B cell (primary cell): ENCODE data around the gene PSMD12. TPM values are rescaled to one million over a fixed set of nuclear protein-coding genes. Genes with fewer than 3 reads are reported as not detected.

Source experiments
- ATAC-seq: fragments of 200-7000 bp; cut with Tn5 transposase; one replicate; pipeline ENCODE4 v1.10.0; 2021; ENCODE audit warnings: low read depth, mild to moderate bottlenecking, moderate number of reproducible peaks, moderate library complexity
- CTCF ChIA-PET: fragments of 350-600 bp; sonication (Branson Sonifier 250); formaldehyde crosslinking; loops from one replicate; lab custom pipeline; 2021; ENCODE audit warnings: antibody characterized with exemption, inconsistent platforms; lab: Charles Lee
- POLR2A ChIA-PET: fragments of 350-600 bp; sonication (Branson Sonifier 250); formaldehyde crosslinking; loops from one replicate; lab custom pipeline; 2021; ENCODE audit warnings: antibody characterized with exemption; lab: Charles Lee
- DNase-seq: peaks from one replicate; pipeline ENCODE4 v3.0.0; 2013
- H2AFZ ChIP-seq: 2 replicates; pipeline ENCODE4 v1.6.1; 2012; ENCODE audit warnings: mild to moderate bottlenecking, low read depth, low read length; ENCODE audit not compliant: insufficient read depth, poor library complexity, severe bottlenecking
- H3K27ac ChIP-seq, 2 donors: 1 replicate in 1 of 2; 2 replicates in 1 of 2; pipeline ENCODE4 v1.5.1; 2012 to 2013; ENCODE audit warnings: low read length in 2 of 2, mild to moderate bottlenecking in 2 of 2, moderate library complexity in 1 of 2
- H3K27me3 ChIP-seq, 4 experiments: fragments of 200-600 bp in 1 of 4; sonication (generic) in 1 of 4; replicated peaks in 1 of 4; 1 replicate in 2 of 4; 2 replicates in 2 of 4; pipeline versions ENCODE4 v1.6.1 to v1.7.0; 2013 to 2016; ENCODE audit warnings: low read length in 3 of 4, mild to moderate bottlenecking in 2 of 4, mixed read lengths in 1 of 4, moderate library complexity in 1 of 4; ENCODE audit not compliant: insufficient read depth in 4 of 4, control insufficient read depth in 3 of 4; ENCODE audit errors: control extremely low read depth in 1 of 4
- H3K36me3 ChIP-seq, 2 experiments: replicated peaks in 1 of 2; 1 replicate in 1 of 2; 2 replicates in 1 of 2; pipeline versions ENCODE4 v1.6.1 to v1.7.1; 2013; ENCODE audit warnings: low read length in 1 of 2; ENCODE audit not compliant: insufficient read depth in 2 of 2, control insufficient read depth in 1 of 2; ENCODE audit errors: control extremely low read depth in 1 of 2, extremely low read depth in 1 of 2
- H3K4me1 ChIP-seq, 2 donors: fragments of 200-600 bp in 1 of 2; sonication (generic) in 1 of 2; 1 replicate in 1 of 2; 2 replicates in 1 of 2; pipeline versions ENCODE4 v1.5.1 to v1.6.1; 2013 to 2017; ENCODE audit warnings: low read length in 2 of 2; ENCODE audit not compliant: control insufficient read depth in 2 of 2, insufficient read depth in 2 of 2
- H3K4me2 ChIP-seq: replicated peaks from 2 replicates; pipeline ENCODE3; 2012; ENCODE audit warnings: mild to moderate bottlenecking, low read depth, low read length; ENCODE audit not compliant: poor library complexity, severe bottlenecking
- H3K4me3 ChIP-seq, 5 experiments: fragments of 200-600 bp in 1 of 5; sonication (generic) in 1 of 5; 1 replicate in 3 of 5; 2 replicates in 2 of 5; pipeline versions ENCODE4 v1.5.1 to v1.7.0; 2011 to 2016; ENCODE audit warnings: low read length in 4 of 5, mild to moderate bottlenecking in 4 of 5, low read depth in 2 of 5, control low read depth in 1 of 5, moderate library complexity in 1 of 5; ENCODE audit not compliant: insufficient read depth in 1 of 5; ENCODE audit errors: control extremely low read depth in 1 of 5, extremely low read depth in 1 of 5
- H3K79me2 ChIP-seq: fragments of 200-600 bp; sonication (generic); one replicate; pipeline ENCODE4 v1.6.0; 2016; ENCODE audit warnings: low read length; ENCODE audit not compliant: control insufficient read depth, insufficient read depth
- H3K9ac ChIP-seq: fragments of 200-600 bp; sonication (generic); 2 replicates; pipeline ENCODE4 v1.6.1; 2017; ENCODE audit warnings: mild to moderate bottlenecking, low read length, moderate library complexity
- H3K9me3 ChIP-seq, 3 donors: one replicate each; pipeline versions ENCODE4 v1.6.1 to v1.7.1; 2013; ENCODE audit warnings: low read length in 2 of 3; ENCODE audit not compliant: control insufficient read depth in 2 of 3, insufficient read depth in 1 of 3; ENCODE audit errors: control extremely low read depth in 1 of 3
- H4K20me1 ChIP-seq: 2 replicates; pipeline ENCODE4 v1.6.0; 2012; ENCODE audit warnings: mild to moderate bottlenecking, low read length; ENCODE audit not compliant: insufficient read depth, control insufficient read depth, poor library complexity, severe bottlenecking
- H3K27ac Mint-ChIP-seq: one replicate; pipeline ENCODE4 v1.8.0; 2021; ENCODE audit warnings: mixed read lengths
- H3K27me3 Mint-ChIP-seq: one replicate; pipeline ENCODE4 v1.8.0; 2021; ENCODE audit warnings: mixed read lengths
- H3K4me1 Mint-ChIP-seq: one replicate; pipeline ENCODE4 v1.8.0; 2021; ENCODE audit warnings: mixed read lengths
- H3K4me3 Mint-ChIP-seq: one replicate; pipeline ENCODE4 v1.8.0; 2021; ENCODE audit warnings: mixed read lengths
- H3K9me3 Mint-ChIP-seq: one replicate; pipeline ENCODE4 v1.8.0; 2022; ENCODE audit warnings: mixed read lengths; ENCODE audit not compliant: insufficient read depth
- CTCF ChIP-seq: fragments of 200-600 bp; IDR thresholded peaks from one replicate; pipeline ENCODE4 v1.8.0; 2022; ENCODE audit warnings: antibody characterized with exemption, mild to moderate bottlenecking
- EZH2 ChIP-seq: IDR thresholded peaks from 2 replicates; pipeline ENCODE4 v1.6.1; 2012; ENCODE audit warnings: borderline replicate concordance, low read depth, mild to moderate bottlenecking, moderate library complexity, low read length; ENCODE audit not compliant: insufficient read depth, poor library complexity, severe bottlenecking
- WGBS: methylation state at CpG from one replicate; pipeline ENCODE4 v1.1.5; 2013; ENCODE audit warnings: missing lambda C conversion rate; ENCODE audit not compliant: insufficient coverage; 5-methylcytosine and 5-hydroxymethylcytosine counted together
- intact Hi-C: fragments of 100-400 bp; cut with micrococcal nuclease; formaldehyde crosslinking; loops from one replicate; pipeline ENCODE4 v1.10.0; 2022
- polyA plus RNA-seq: library from polyadenylated mRNA; depleted of rRNA; stranded (reverse); fragments of >200 nt; gene quantifications from 2 replicates; pipeline ENCODE4 v1.2.3, GENCODE V29; 2012
- total RNA-seq, 2 donors: library from RNA; stranded (reverse); fragments of 120-200 nt in 1 of 2; gene quantifications; 1 replicate in 1 of 2; 2 replicates in 1 of 2; pipeline versions ENCODE4 v1.2.3 to v1.2.4, GENCODE V29; 2013 to 2022

PSMD12 gene
- total and polyA plus RNA-seq, 2 donors (not counting 1 experiment from before 2014, with no cell fraction given), result 6.4 to 36.7 TPM

GRCh38 chr17:67360880-67361279 lies 5.5 kb downstream of the PSMD12 start:
- intact Hi-C loops, result no loop called here
- H3K27ac ChIP-seq, result no peak overlapping the region
- Mint-ChIP-seq H3K27me3 (no peaks in the 10 kb centered on the region), H3K4me3 (no peak overlapping the region), H3K27ac (no peak overlapping the region), H3K9me3 (no peaks in the 10 kb centered on the region), H3K4me1 (peaks cover 54% of the 10 kb centered on the region)
- H3K4me2 ChIP-seq, result no peak overlapping the region
- no peak for DNase-seq
- no peaks in the 10 kb centered on the region for H3K27me3 ChIP-seq
- peaks cover 7 to 35% of the 10 kb centered on the region in 2 experiments for H3K36me3 ChIP-seq
- WGBS, result no CpG with 5 or more reads among the region's 1 CpG
- H3K4me1 ChIP-seq, result peaks cover 15 to 31% of the 10 kb centered on the region in 2 donors
- H3K9me3 ChIP-seq, result no peaks in the 10 kb centered on the region
- no peak overlapping the region for H3K4me3 ChIP-seq
- POLR2A ChIA-PET, result no interaction called here
- H3K9ac ChIP-seq, result no peak overlapping the region
- H3K79me2 ChIP-seq, result peaks cover 97% of the 10 kb centered on the region
- no peak overlapping the region for H2AFZ ChIP-seq
- TF ChIP-seq CTCF (no peak), EZH2 (no peak)
- peaks cover 45% of the 10 kb centered on the region for H4K20me1 ChIP-seq
- CTCF ChIA-PET, result interaction anchor here (0.7 kb wide), 1 partner anchor 79 kb away, joined by 3 read pairs; no protein-coding TSS in a partner anchor
- no peak for ATAC-seq

GRCh38 chr17:67359960-67360791 lies 6.2 kb downstream of the PSMD12 start:
- H3K36me3 ChIP-seq, result peaks cover 7 to 38% of the 10 kb centered on the region in 2 experiments
- WGBS, result 65% methylated on average over 5 of the region's 8 CpGs
- Mint-ChIP-seq H3K9me3 (no peaks in the 10 kb centered on the region), H3K4me3 (no peak overlapping the region), H3K27me3 (no peaks in the 10 kb centered on the region), H3K4me1 (peaks cover 47% of the 10 kb centered on the region), H3K27ac (peak overlapping the region; percentile 64)
- no peaks in the 10 kb centered on the region for H3K27me3 ChIP-seq
- intact Hi-C loops, result no loop called here
- H3K9me3 ChIP-seq, result no peaks in the 10 kb centered on the region
- no peak overlapping the region for H2AFZ ChIP-seq
- ATAC-seq (no peak), DNase-seq (no peak)
- peaks cover 48% of the 10 kb centered on the region for H4K20me1 ChIP-seq
- POLR2A ChIA-PET, result no interaction called here
- no peak overlapping the region for H3K9ac ChIP-seq
- no peak for TF ChIP-seq CTCF
- TF ChIP-seq EZH2, result no peak
- H3K27ac ChIP-seq, result peak overlapping the region in 1 of 2 donors; percentile 4
- peaks cover 8 to 24% of the 10 kb centered on the region in 2 donors for H3K4me1 ChIP-seq
- no peak overlapping the region for H3K4me2 ChIP-seq
- no peak overlapping the region for H3K4me3 ChIP-seq
- CTCF ChIA-PET, result interaction anchor here (0.7 to 1.4 kb wide), 2 partner anchors 13 to 15 kb away, joined by 4 to 5 read pairs; no protein-coding TSS in a partner anchor
- H3K79me2 ChIP-seq, result peaks cover 97% of the 10 kb centered on the region
